ENCODE results near the gene TNFRSF6B. TPM values are rescaled to one million over a fixed set of nuclear protein-coding genes. Genes with fewer than 3 reads are reported as not detected.
A peak's percentile ranks its signal among the peaks of the same experiment; 100 is the strongest.

The TNFRSF6B gene
- total and polyA plus RNA-seq, 2 donors from 2014 or later = 2.4 to 64.5 TPM

- intact Hi-C loops (cut with DNase I) = no loop called here
- Histone ChIP-seq H3K4me3 (ENCODE audit: low read length in 3 of 3) (peak overlapping the region in 1 of 3 donors; percentile 13), H3K27ac (ENCODE audit: low read depth in 2 of 2, low read length in 2 of 2) (no peak overlapping the region), H3K36me3 (ENCODE audit: control insufficient read depth in 2 of 3, insufficient read depth in 3 of 3, low read length in 3 of 3) (peaks cover 4 to 8% (median 6%) of the 10 kb centered on the region in 3 donors), H3K27me3 (ENCODE audit: control insufficient read depth, insufficient read depth, low read length) (no peaks in the 10 kb centered on the region), H3K4me1 (ENCODE audit: control insufficient read depth in 2 of 3, insufficient read depth in 2 of 3, low read depth in 1 of 3, low read length in 3 of 3) (peaks cover 0 to 17% (median 3%) of the 10 kb centered on the region in 3 donors), H3K9ac (ENCODE audit: low read length in 3 of 3) (no peak overlapping the region), H3K9me3 (ENCODE audit: control insufficient read depth in 2 of 3, insufficient read depth in 1 of 3, low read length in 3 of 3) (no peaks in the 10 kb centered on the region)
- no peak for DNase-seq
- no peak for TF ChIP-seq CTCF (IDR thresholded peaks at IDR 0.05; ENCODE audit: borderline replicate concordance, extremely low read depth, insufficient read depth)
- no peak for FAIRE-seq
These were observed 36.0 kb downstream of the TNFRSF6B start for GRCh38 chr20:63732118-63733095.

GRCh38 chr20:63733117-63733516, 36.7 kb downstream of the TNFRSF6B start:
- no peak overlapping the region for H3K4me3 ChIP-seq (ENCODE audit: low read length in 3 of 3)
- no peaks in the 10 kb centered on the region for H3K9me3 ChIP-seq (ENCODE audit: control insufficient read depth in 2 of 3, insufficient read depth in 1 of 3, low read length in 3 of 3)
- FAIRE-seq (no peak), DNase-seq (no peak)
- H3K36me3 ChIP-seq (ENCODE audit: control insufficient read depth in 2 of 3, insufficient read depth in 3 of 3, low read length in 3 of 3) = peaks cover 4 to 8% (median 6%) of the 10 kb centered on the region in 3 donors
- peaks cover 0 to 16% (median 0%) of the 10 kb centered on the region in 3 donors for H3K4me1 ChIP-seq (ENCODE audit: control insufficient read depth in 2 of 3, insufficient read depth in 2 of 3, low read depth in 1 of 3, low read length in 3 of 3)
- intact Hi-C loops (cut with DNase I) = no loop called here
- TF ChIP-seq CTCF (IDR thresholded peaks at IDR 0.05; ENCODE audit: borderline replicate concordance, extremely low read depth, insufficient read depth) = no peak
- H3K9ac ChIP-seq (ENCODE audit: low read length in 3 of 3) = no peak overlapping the region
- no peak overlapping the region for H3K27ac ChIP-seq (ENCODE audit: low read depth in 2 of 2, low read length in 2 of 2)
- no peaks in the 10 kb centered on the region for H3K27me3 ChIP-seq (ENCODE audit: control insufficient read depth, insufficient read depth, low read length)

GRCh38 chr20:63733579-63734081, 37.2 kb downstream of the TNFRSF6B start:
- TF ChIP-seq CTCF (IDR thresholded peaks at IDR 0.05; ENCODE audit: borderline replicate concordance, extremely low read depth, insufficient read depth) = no peak
- H3K36me3 ChIP-seq (ENCODE audit: control insufficient read depth in 2 of 3, insufficient read depth in 3 of 3, low read length in 3 of 3) = peaks cover 4 to 8% (median 6%) of the 10 kb centered on the region in 3 donors
- no peak overlapping the region for H3K9ac ChIP-seq (ENCODE audit: low read length in 3 of 3)
- peaks cover 0 to 12% (median 0%) of the 10 kb centered on the region in 3 donors for H3K4me1 ChIP-seq (ENCODE audit: control insufficient read depth in 2 of 3, insufficient read depth in 2 of 3, low read depth in 1 of 3, low read length in 3 of 3)
- peak overlapping the region in 1 of 3 donors; percentile 25 for H3K4me3 ChIP-seq (ENCODE audit: low read length in 3 of 3)
- DNase-seq (no peak), FAIRE-seq (no peak)
- no peaks in the 10 kb centered on the region for H3K9me3 ChIP-seq (ENCODE audit: control insufficient read depth in 2 of 3, insufficient read depth in 1 of 3, low read length in 3 of 3)
- intact Hi-C loops (cut with DNase I) = no loop called here
- H3K27ac ChIP-seq (ENCODE audit: low read depth in 2 of 2, low read length in 2 of 2) = no peak overlapping the region
- H3K27me3 ChIP-seq (ENCODE audit: control insufficient read depth, insufficient read depth, low read length) = no peaks in the 10 kb centered on the region
